Urothelium cell line (cell line): ENCODE measurements around the gene NUP43.
"Not testable (repeated sequence)": the region's sequence is repeated elsewhere in the genome, so short reads cannot be mapped to it uniquely, and the experiment has no call there.

Source experiments
- DNase-seq: peaks from one replicate; pipeline ENCODE4 v3.0.0; 2011; ENCODE audit warnings: low spot score, mixed read lengths
- FAIRE-seq: peaks from 2 replicates; lab custom pipeline; 2011; peaks lifted over from hg19 to GRCh38; lab: Jason Lieb, UNC

NUP43 gene

GRCh38 chr6:149746147-149746946 is at the start of gene NUP43:
Gene NUP43 (minus strand): TSS chr6:149746529. CDS start chr6:149746495, 34 bp downstream.
- FAIRE-seq (no peak), DNase-seq (peak; percentile 92)

- FAIRE-seq, result no peak
- no peak for DNase-seq
Observed at GRCh38 chr6:149783551-149783950, 37.2 kb upstream of the NUP43 start.

- FAIRE-seq (no peak), DNase-seq (no peak)
Observed at GRCh38 chr6:149782337-149782736, 36.0 kb upstream of the NUP43 start.

- DNase-seq (no peak), FAIRE-seq (no peak)
Observed at GRCh38 chr6:149781715-149782114, 35.4 kb upstream of the NUP43 start.

GRCh38 chr6:149779644-149779963 is 33.3 kb upstream of the NUP43 start:
- FAIRE-seq (no peak), DNase-seq (no peak)

GRCh38 chr6:149777624-149778023 is 31.3 kb upstream of the NUP43 start:
- no peak for DNase-seq
- no peak for FAIRE-seq

GRCh38 chr6:149771925-149772324 is 25.6 kb upstream of the NUP43 start:
- FAIRE-seq (no peak), DNase-seq (no peak)

- no peak for FAIRE-seq
Observed at GRCh38 chr6:149771185-149771584, 24.9 kb upstream of the NUP43 start.

GRCh38 chr6:149769676-149770075 is 23.3 kb upstream of the NUP43 start:
- DNase-seq, result no peak
- FAIRE-seq, result no peak

More at GRCh38 chr6:149771185-149771584, 24.9 kb upstream of the NUP43 start:
- DNase-seq, result no peak

GRCh38 chr6:149766156-149766769 is 19.9 kb upstream of the NUP43 start:
- DNase-seq (no peak), FAIRE-seq (no peak)

- DNase-seq (no peak), FAIRE-seq (no peak)
Observed at GRCh38 chr6:149763866-149764265, 17.5 kb upstream of the NUP43 start.

GRCh38 chr6:149761438-149761837 is 15.1 kb upstream of the NUP43 start:
- no peak for FAIRE-seq
- no peak for DNase-seq

GRCh38 chr6:149756261-149756636 is 9.9 kb upstream of the NUP43 start:
- FAIRE-seq, result no peak

GRCh38 chr6:149755300-149756260 is 9.3 kb upstream of the NUP43 start:
- DNase-seq (no peak), FAIRE-seq (no peak)

More at GRCh38 chr6:149756261-149756636, 9.9 kb upstream of the NUP43 start:
- no peak for DNase-seq

GRCh38 chr6:149754548-149754947 is 8.2 kb upstream of the NUP43 start:
- DNase-seq (no peak), FAIRE-seq (no peak)

- not testable (repeated sequence) for FAIRE-seq
Observed at GRCh38 chr6:149753374-149753637, 7.0 kb upstream of the NUP43 start.

GRCh38 chr6:149752600-149753373 is 6.5 kb upstream of the NUP43 start:
- FAIRE-seq (no peak), DNase-seq (no peak)

More at GRCh38 chr6:149753374-149753637, 7.0 kb upstream of the NUP43 start:
- not testable (repeated sequence) for DNase-seq

GRCh38 chr6:149751920-149752319 is 5.6 kb upstream of the NUP43 start:
- not testable (repeated sequence) for DNase-seq, FAIRE-seq

- DNase-seq (no peak), FAIRE-seq (no peak)
Observed at GRCh38 chr6:149751239-149751638, 4.9 kb upstream of the NUP43 start.

- FAIRE-seq, result no peak
- DNase-seq, result peak; percentile 62
Observed at GRCh38 chr6:149750136-149750609, 3.8 kb upstream of the NUP43 start.
